Fibroblast of lung (primary cell): ENCODE results near the gene TREML2.

Experiments used
- EZH2 ChIP-seq: IDR thresholded peaks from 2 replicates; pipeline ENCODE4 v1.5.1; 2012; ENCODE audit warnings: low read length, control low read depth, mild to moderate bottlenecking; ENCODE audit errors: missing control alignments
- TF ChIP-seq, protein P1 (sequence below), 2 donors: IDR thresholded peaks in 1 of 2; conservative IDR thresholded peaks in 1 of 2; 1 replicate in 1 of 2; 2 replicates in 1 of 2; pipeline ENCODE4 v1.5.1; 2011 to 2012; ENCODE audit warnings: low read length in 2 of 2, control low read depth in 1 of 2, inconsistent platforms in 1 of 2, low read depth in 1 of 2, mild to moderate bottlenecking in 1 of 2

- TF ChIP-seq, protein P1, sequence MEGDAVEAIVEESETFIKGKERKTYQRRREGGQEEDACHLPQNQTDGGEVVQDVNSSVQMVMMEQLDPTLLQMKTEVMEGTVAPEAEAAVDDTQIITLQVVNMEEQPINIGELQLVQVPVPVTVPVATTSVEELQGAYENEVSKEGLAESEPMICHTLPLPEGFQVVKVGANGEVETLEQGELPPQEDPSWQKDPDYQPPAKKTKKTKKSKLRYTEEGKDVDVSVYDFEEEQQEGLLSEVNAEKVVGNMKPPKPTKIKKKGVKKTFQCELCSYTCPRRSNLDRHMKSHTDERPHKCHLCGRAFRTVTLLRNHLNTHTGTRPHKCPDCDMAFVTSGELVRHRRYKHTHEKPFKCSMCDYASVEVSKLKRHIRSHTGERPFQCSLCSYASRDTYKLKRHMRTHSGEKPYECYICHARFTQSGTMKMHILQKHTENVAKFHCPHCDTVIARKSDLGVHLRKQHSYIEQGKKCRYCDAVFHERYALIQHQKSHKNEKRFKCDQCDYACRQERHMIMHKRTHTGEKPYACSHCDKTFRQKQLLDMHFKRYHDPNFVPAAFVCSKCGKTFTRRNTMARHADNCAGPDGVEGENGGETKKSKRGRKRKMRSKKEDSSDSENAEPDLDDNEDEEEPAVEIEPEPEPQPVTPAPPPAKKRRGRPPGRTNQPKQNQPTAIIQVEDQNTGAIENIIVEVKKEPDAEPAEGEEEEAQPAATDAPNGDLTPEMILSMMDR (conservative IDR thresholded peaks at IDR 0.05 in 1 of 2, IDR thresholded peaks at IDR 0.05 in 1 of 2; ENCODE audit: low read depth in 1 of 2, low read length in 2 of 2), result no peak
- TF ChIP-seq EZH2, result no peak
These were observed 3.7 kb downstream of the TREML2 start for GRCh38 chr6:41197234-41197633.
